T-helper 2 cell treated with Interferon-gamma antibody and Interleukin-4, amounts not matched to agents 5 μg/mL and 100 μg/mL, for 36 hours (primary cell): ENCODE data around the gene S100A11.
A peak's percentile ranks its signal among the peaks of the same experiment; 100 is the strongest.

Source experiments
- DNase-seq: peaks from one replicate; pipeline ENCODE4 v3.0.0; 2021; ENCODE audit warnings: low spot score
- H3K27ac Mint-ChIP-seq: one replicate; pipeline ENCODE4 v1.8.0; 2021; ENCODE audit warnings: mild to moderate bottlenecking, mixed read lengths
- H3K27me3 Mint-ChIP-seq: one replicate; pipeline ENCODE4 v1.8.0; 2021; ENCODE audit warnings: low read depth, mixed read lengths
- H3K36me3 Mint-ChIP-seq: one replicate; pipeline ENCODE4 v1.8.0; 2021; ENCODE audit warnings: low read depth, mixed read lengths
- H3K4me1 Mint-ChIP-seq: one replicate; pipeline ENCODE4 v1.8.0; 2021; ENCODE audit warnings: low read depth, mixed read lengths
- H3K4me3 Mint-ChIP-seq: one replicate; pipeline ENCODE4 v1.8.0; 2022; ENCODE audit warnings: mild to moderate bottlenecking, moderate library complexity, mixed read lengths
- H3K9me3 Mint-ChIP-seq: one replicate; pipeline ENCODE4 v1.8.0; 2021; ENCODE audit warnings: mixed read lengths

The S100A11 gene

GRCh38 chr1:151991663-151992302, 45.0 kb downstream of the S100A11 start:
- Mint-ChIP-seq H3K36me3 (peaks cover 54% of the 10 kb centered on the region), H3K9me3 (no peaks in the 10 kb centered on the region), H3K4me3 (peak overlapping the region; percentile 99), H3K4me1 (peaks cover 56% of the 10 kb centered on the region), H3K27ac (peak overlapping the region; percentile 82), H3K27me3 (no peaks in the 10 kb centered on the region)
- no peak for DNase-seq

DNA sequence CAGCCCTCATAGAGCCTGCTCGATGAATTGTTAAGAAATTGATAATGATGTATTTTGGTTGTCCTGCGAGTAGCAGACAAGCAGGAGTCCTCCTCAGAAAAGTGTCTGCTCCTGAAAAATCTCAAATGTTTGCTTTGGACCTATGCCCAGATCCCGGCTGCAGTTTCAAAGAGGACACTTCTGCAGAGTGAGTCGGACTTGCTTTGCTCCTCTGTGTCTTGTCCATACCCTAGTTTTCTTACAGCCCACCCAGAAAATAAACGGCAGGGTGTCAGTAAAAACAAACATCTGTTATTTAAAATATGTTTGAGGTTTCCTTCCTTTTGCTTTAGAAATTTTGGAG, 46.0 kb downstream of the S100A11 start:
- Mint-ChIP-seq H3K4me1 (peaks cover 58% of the 10 kb centered on the region), H3K4me3 (peak overlapping the region; percentile 99), H3K36me3 (peaks cover 63% of the 10 kb centered on the region), H3K27me3 (no peaks in the 10 kb centered on the region), H3K9me3 (no peaks in the 10 kb centered on the region), H3K27ac (no peak overlapping the region)
- DNase-seq: no peak

DNA sequence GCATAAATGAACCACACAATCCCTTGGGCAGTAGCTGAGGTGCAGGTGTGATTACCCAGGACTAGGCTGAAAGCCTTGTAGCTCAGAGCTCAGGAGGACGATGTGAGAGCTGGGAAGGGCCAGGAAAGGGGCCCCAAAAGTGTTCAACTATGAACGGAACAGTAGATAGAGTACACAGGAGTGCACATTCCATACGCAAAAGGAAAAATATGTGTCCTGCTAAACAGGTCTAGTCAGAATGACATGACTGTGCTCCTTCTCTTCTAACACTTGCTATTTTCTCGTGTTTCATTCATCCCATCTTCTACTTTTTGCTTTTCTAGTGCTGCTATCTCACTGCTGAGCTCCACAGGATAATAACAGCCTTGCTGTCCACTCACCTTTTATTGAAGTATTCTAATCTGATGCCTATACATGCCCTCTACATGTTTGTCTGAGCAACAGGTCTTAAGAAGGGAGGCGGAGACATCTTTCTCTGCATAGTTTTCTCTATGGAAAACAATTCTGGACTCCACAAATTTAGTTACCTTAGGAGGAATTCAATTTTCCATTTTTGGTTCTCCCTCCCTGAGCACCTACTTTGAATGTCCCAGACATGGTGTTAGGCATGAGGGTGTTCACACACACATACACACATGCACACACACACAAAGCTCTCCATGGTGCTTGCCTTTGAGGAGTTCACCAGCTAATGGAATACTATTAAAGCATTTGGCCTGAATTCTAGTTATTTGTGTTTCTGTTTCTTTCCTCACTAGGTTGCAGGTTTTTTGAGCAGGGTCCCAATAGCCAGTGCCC, 46.5 kb downstream of the S100A11 start:
- Mint-ChIP-seq H3K9me3 (no peaks in the 10 kb centered on the region), H3K4me1 (peaks cover 62% of the 10 kb centered on the region), H3K4me3 (peak overlapping the region; percentile 99)

DNA sequence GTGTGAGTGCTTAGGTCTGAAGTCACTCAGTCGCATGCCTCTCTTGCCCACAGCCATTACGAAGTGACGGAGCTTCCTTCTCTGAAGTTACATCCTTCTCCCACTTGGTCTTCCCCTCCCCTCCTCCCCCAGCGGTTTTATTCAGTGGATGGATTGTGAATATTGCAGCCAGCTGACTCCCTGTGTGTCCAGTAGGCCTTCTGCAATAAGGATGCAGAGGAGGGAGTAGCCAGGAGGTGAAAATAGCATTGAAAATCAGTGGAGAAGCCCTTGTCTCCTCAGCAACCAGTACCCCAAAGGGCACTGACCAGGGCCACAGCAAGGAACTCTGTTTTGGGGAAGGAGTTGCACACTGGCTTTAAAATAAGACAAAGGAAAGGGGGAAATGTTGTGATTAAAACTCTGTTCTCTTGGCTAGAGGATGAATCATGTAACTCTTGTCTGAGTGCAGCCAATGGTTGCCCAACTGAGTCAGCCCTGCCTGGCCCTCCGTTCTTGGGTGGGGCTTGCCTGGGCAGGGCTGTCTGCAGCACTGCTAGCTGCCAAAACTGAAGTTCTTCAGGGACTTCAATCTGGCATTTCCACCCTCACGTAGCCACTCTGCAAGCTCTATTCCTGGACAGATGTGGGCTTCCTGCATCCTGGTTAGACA, 47.5 kb downstream of the S100A11 start:
- Mint-ChIP-seq H3K9me3 (no peaks in the 10 kb centered on the region), H3K4me1 (peaks cover 69% of the 10 kb centered on the region), H3K27me3 (no peaks in the 10 kb centered on the region), H3K4me3 (peak overlapping the region; percentile 99), H3K36me3 (peaks cover 78% of the 10 kb centered on the region), H3K27ac (no peak overlapping the region)
- peak; percentile 45 for DNase-seq

More for the DNA sequence above, 46.5 kb downstream of the S100A11 start:
- Mint-ChIP-seq H3K27ac (no peak overlapping the region), H3K27me3 (no peaks in the 10 kb centered on the region), H3K36me3 (peaks cover 69% of the 10 kb centered on the region)
- no peak for DNase-seq

GRCh38 chr1:151988405-151988923, 48.3 kb downstream of the S100A11 start:
- no peaks in the 10 kb centered on the region for H3K9me3 Mint-ChIP-seq
- H3K27me3 Mint-ChIP-seq: no peaks in the 10 kb centered on the region
- peaks cover 77% of the 10 kb centered on the region for H3K4me1 Mint-ChIP-seq
- no peak for DNase-seq
- no peak overlapping the region for H3K27ac Mint-ChIP-seq
- peak overlapping the region; percentile 30 for H3K4me3 Mint-ChIP-seq
- peaks cover 87% of the 10 kb centered on the region for H3K36me3 Mint-ChIP-seq

GRCh38 chr1:151986501-151987190, 50.2 kb downstream of the S100A11 start:
- H3K27me3 Mint-ChIP-seq: no peaks in the 10 kb centered on the region
- no peak overlapping the region for H3K4me3 Mint-ChIP-seq
- peaks cover 73% of the 10 kb centered on the region for H3K4me1 Mint-ChIP-seq
- H3K36me3 Mint-ChIP-seq: peaks cover 89% of the 10 kb centered on the region
- no peak for DNase-seq
- H3K27ac Mint-ChIP-seq: peak overlapping the region; percentile 33
- H3K9me3 Mint-ChIP-seq: no peaks in the 10 kb centered on the region

- peaks cover 91% of the 10 kb centered on the region for H3K36me3 Mint-ChIP-seq
- peaks cover 66% of the 10 kb centered on the region for H3K4me1 Mint-ChIP-seq
- no peak overlapping the region for H3K27ac Mint-ChIP-seq
- no peak for DNase-seq
- H3K9me3 Mint-ChIP-seq: no peaks in the 10 kb centered on the region
- peak overlapping the region; percentile 56 for H3K4me3 Mint-ChIP-seq
- no peaks in the 10 kb centered on the region for H3K27me3 Mint-ChIP-seq
Observed at GRCh38 chr1:151985768-151986167, 51.0 kb downstream of the S100A11 start.

DNA sequence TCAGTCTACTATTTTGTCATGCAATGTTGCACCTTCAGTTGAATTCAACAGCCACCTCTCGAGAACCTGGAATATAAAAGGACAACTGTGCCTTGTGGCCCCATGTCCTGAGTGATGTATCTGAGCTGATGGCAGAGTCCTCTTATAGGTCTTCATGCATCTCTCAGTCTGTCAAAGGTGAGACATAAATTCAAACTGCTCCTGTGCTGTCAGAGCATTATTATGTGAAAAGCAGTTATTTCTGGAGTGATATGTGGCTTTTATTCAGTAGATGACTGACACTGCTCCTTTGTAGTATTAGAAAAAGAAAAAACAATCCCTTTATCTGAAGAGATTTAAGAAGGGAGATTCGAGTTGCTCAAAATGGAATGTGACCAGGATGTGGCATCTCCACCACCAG, 51.5 kb downstream of the S100A11 start:
- no peaks in the 10 kb centered on the region for H3K9me3 Mint-ChIP-seq
- no peaks in the 10 kb centered on the region for H3K27me3 Mint-ChIP-seq
- peak overlapping the region; percentile 26 for H3K27ac Mint-ChIP-seq
- no peak for DNase-seq
- peaks cover 91% of the 10 kb centered on the region for H3K36me3 Mint-ChIP-seq
- peak overlapping the region; percentile 56 for H3K4me3 Mint-ChIP-seq
- H3K4me1 Mint-ChIP-seq: peaks cover 61% of the 10 kb centered on the region

GRCh38 chr1:151984313-151984956, 52.4 kb downstream of the S100A11 start:
- H3K9me3 Mint-ChIP-seq: no peaks in the 10 kb centered on the region
- peaks cover 53% of the 10 kb centered on the region for H3K4me1 Mint-ChIP-seq
- H3K27ac Mint-ChIP-seq: peak overlapping the region; percentile 69
- peak overlapping the region; percentile 56 for H3K4me3 Mint-ChIP-seq
- no peaks in the 10 kb centered on the region for H3K27me3 Mint-ChIP-seq
- peaks cover 88% of the 10 kb centered on the region for H3K36me3 Mint-ChIP-seq
- DNase-seq: peak; percentile 70
